Calu3 (cell line): Measurements from ENCODE around the gene PRKX. TPM values are rescaled to one million over a fixed set of nuclear protein-coding genes. Genes with fewer than 3 reads are reported as not detected.
"Not testable (repeated sequence)": the region's sequence is repeated elsewhere in the genome, so short reads cannot be mapped to it uniquely, and the experiment has no call there.

Source experiments
- BruUV-seq: library from RNA; stranded (reverse); fragments of 400-500 nt; replicated peaks from 2 replicates; lab custom pipeline; 2021; lab: Mats Ljungman, UMichigan
- CTCF ChIA-PET: fragments of 300-600 bp; sonication (Branson Sonifier 250); formaldehyde crosslinking; loops from one replicate; lab custom pipeline; 2022; ENCODE audit warnings: antibody characterized with exemption; lab: Charles Lee
- DNase-seq: peaks from one replicate; pipeline ENCODE4 v3.0.0; 2022
- H3K27ac Mint-ChIP-seq: one replicate; pipeline ENCODE4 v1.8.0; 2022; ENCODE audit warnings: mixed read lengths; ENCODE audit not compliant: unreplicated experiment
- H3K27me3 Mint-ChIP-seq: one replicate; pipeline ENCODE4 v1.8.0; 2022; ENCODE audit warnings: mixed read lengths; ENCODE audit not compliant: unreplicated experiment
- H3K36me3 Mint-ChIP-seq: one replicate; pipeline ENCODE4 v1.8.0; 2022; ENCODE audit warnings: mild to moderate bottlenecking, moderate library complexity, mixed read lengths; ENCODE audit not compliant: insufficient read depth, unreplicated experiment
- H3K4me1 Mint-ChIP-seq: one replicate; pipeline ENCODE4 v1.8.0; 2022; ENCODE audit warnings: mild to moderate bottlenecking, low read depth, mixed read lengths; ENCODE audit not compliant: unreplicated experiment
- H3K4me3 Mint-ChIP-seq: one replicate; pipeline ENCODE4 v1.8.0; 2022; ENCODE audit warnings: mild to moderate bottlenecking, low read depth, moderate library complexity, mixed read lengths; ENCODE audit not compliant: unreplicated experiment
- H3K9me3 Mint-ChIP-seq: one replicate; pipeline ENCODE4 v1.8.0; 2022; ENCODE audit warnings: low read depth, mixed read lengths; ENCODE audit not compliant: unreplicated experiment
- intact Hi-C: fragments of 100-400 bp; cut with micrococcal nuclease; formaldehyde crosslinking; loops from one replicate; pipeline ENCODE4 v1.10.0; 2022; ENCODE audit not compliant: unreplicated experiment
- total RNA-seq: library from RNA; stranded (reverse); gene quantifications from 2 replicates; pipeline ENCODE4 v1.2.3, GENCODE V29; 2022
- TF ChIP-seq, protein P1 (sequence below): fragments of 200-600 bp; IDR thresholded peaks from one replicate; pipeline ENCODE4 v1.8.0; 2022; ENCODE audit warnings: antibody characterized with exemption; ENCODE audit not compliant: unreplicated experiment

Gene PRKX
- total RNA-seq, 1 experiment from 2014 or later = 25.7 TPM

DNA sequence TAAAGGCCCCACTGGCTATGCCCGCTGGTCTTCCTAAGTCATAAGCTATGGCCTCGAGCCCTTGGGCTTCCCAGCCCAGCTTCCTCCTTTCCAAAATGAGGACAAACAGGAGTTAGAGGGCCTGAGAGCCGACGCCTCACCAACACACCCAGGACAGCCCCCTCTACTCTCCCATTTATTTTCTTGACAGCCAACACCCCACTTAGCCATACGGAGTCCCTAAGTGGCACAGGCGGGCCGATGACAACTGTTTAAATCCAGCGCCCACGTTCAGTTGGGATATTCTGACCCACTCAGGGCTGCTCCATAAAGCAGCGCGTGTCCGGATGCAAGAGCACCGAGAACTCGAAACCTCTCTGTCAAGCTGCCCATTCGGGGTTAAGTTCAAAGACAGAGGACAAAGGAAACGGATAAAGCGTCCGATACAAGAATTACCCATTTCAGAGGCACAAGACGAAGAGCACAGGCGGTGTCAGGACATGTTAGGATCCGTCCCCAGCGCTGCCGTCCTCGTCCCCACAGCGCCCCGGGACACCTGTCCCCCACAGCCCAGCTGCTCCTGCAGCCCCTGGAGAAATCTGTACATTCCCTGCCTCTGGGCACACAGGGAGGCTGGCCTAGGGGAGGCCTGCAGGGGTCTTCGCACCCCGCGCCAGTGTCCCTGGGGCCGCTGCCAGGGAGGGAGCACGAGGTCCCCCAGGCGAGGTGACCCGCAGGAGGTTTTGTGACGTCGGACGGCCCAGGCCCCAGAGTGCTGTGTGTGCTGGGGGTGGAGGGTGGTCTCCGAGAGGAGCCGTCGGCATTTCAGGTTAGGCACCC lies 1.2 kb downstream of the PRKX start:
- Mint-ChIP-seq H3K27ac (peak overlapping the region; percentile 59), H3K4me3 (peak overlapping the region; percentile 79), H3K36me3 (peaks cover 16% of the 10 kb centered on the region), H3K9me3 (no peaks in the 10 kb centered on the region), H3K27me3 (no peaks in the 10 kb centered on the region), H3K4me1 (peaks cover 13% of the 10 kb centered on the region)
- CTCF ChIA-PET = interaction anchor here (0.9 kb wide), 1 partner anchor 15 kb away, joined by 3 read pairs; no protein-coding TSS in a partner anchor
- DNase-seq = peak; percentile 5
- TF ChIP-seq, protein P1, sequence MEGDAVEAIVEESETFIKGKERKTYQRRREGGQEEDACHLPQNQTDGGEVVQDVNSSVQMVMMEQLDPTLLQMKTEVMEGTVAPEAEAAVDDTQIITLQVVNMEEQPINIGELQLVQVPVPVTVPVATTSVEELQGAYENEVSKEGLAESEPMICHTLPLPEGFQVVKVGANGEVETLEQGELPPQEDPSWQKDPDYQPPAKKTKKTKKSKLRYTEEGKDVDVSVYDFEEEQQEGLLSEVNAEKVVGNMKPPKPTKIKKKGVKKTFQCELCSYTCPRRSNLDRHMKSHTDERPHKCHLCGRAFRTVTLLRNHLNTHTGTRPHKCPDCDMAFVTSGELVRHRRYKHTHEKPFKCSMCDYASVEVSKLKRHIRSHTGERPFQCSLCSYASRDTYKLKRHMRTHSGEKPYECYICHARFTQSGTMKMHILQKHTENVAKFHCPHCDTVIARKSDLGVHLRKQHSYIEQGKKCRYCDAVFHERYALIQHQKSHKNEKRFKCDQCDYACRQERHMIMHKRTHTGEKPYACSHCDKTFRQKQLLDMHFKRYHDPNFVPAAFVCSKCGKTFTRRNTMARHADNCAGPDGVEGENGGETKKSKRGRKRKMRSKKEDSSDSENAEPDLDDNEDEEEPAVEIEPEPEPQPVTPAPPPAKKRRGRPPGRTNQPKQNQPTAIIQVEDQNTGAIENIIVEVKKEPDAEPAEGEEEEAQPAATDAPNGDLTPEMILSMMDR = no peak
- TSS peak; percentile 21 for BruUV-seq
- intact Hi-C loops = no loop called here

DNA sequence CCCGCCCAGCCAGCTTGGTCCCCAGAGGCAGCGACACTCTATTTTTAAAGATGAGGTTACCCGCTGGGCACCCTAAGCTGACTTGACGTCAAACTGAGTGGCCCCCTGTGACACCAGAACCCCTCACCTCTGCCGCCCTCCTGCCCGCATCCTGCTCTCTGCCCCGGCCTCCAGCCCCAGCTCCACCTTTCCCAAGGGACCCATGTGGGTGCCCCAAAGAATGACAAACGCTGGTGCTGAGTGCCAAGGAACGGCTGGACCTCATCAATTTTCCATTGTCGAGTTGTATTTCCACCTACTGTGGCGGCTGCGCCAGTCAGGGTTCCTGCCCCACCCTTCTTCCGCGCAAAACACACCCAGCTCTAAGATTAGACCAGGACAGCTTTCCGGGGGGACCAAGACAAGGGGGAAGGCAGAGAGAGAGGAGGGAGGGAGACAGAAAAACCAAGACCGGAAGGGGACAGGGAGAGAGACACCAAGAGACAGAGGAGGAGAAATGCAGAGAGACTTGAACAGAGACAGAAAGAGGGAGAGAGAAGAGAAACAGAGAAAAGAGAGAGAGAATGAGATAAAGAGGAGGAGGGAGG lies 2.0 kb downstream of the PRKX start:
- H3K36me3 Mint-ChIP-seq = peaks cover 16% of the 10 kb centered on the region
- peak overlapping the region; percentile 79 for H3K4me3 Mint-ChIP-seq
- BruUV-seq = no TSS peak
- H3K9me3 Mint-ChIP-seq = no peaks in the 10 kb centered on the region
- TF ChIP-seq, protein P1 = no peak
- intact Hi-C loops = no loop called here
- CTCF ChIA-PET = interaction anchor here (0.9 kb wide), 1 partner anchor 14 kb away, joined by 3 read pairs; no protein-coding TSS in a partner anchor
- DNase-seq = no peak
- H3K4me1 Mint-ChIP-seq = peaks cover 13% of the 10 kb centered on the region
- H3K27ac Mint-ChIP-seq = peak overlapping the region; percentile 59
- H3K27me3 Mint-ChIP-seq = no peaks in the 10 kb centered on the region

DNA sequence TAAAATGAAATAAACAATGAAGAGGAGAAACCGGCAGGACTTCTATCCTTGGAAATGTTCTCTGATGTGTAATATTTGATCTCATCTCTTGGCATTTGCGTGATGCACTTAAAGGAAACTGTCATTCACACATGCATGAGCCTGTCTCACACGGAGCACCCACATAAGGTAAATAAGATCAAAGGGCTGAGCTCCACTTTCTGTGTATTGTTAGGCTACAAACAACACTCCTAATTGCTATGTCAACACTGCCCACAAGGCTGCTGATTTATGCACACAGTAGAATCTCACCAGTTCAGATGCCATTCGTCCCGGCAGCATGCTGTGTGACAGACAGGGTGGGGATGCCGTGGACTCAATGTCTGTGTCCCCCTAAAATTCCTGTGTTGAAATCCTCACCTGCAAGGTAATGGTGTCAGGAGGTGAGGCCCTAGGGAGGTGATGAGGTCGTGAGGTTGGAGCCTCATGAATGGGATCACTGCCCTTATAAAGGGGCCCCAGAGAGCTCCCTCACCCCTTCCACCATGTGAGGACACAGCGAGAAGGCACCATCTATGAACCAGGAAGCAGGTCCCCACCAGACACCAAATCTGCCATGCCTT lies 5.7 kb downstream of the PRKX start:
- intact Hi-C loops, H3K36me3 Mint-ChIP-seq, H3K4me3 Mint-ChIP-seq, BruUV-seq, H3K27ac Mint-ChIP-seq, H3K9me3 Mint-ChIP-seq, DNase-seq, CTCF ChIA-PET, H3K27me3 Mint-ChIP-seq: not testable (repeated sequence)
- H3K4me1 Mint-ChIP-seq = peaks cover 13% of the 10 kb centered on the region

DNA sequence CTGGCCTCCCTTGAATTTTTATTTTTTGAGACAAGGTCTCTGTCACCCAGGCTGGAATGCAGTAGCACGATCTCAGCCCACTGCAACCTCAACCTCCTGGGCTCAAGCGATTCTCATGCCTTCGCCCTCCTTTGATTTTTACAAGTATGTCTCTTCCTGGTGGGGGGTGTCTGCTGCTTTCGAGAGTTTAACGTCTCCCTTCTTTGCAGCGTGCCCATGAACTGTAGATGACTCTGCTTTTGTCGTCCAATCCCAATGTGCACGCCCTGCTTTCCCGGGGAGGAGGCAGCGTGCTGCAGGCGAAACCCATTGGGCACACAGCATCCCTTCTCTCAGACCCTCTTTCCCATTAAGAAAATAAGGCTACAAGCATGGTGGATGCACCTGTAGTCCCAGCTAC lies 7.0 kb downstream of the PRKX start:
- no peak overlapping the region for H3K27ac Mint-ChIP-seq
- H3K9me3 Mint-ChIP-seq = no peaks in the 10 kb centered on the region
- no peak overlapping the region for H3K4me3 Mint-ChIP-seq
- TF ChIP-seq, protein P1 = no peak
- H3K36me3 Mint-ChIP-seq = no peaks in the 10 kb centered on the region
- intact Hi-C loops = no loop called here
- CTCF ChIA-PET = no interaction called here
- no peaks in the 10 kb centered on the region for H3K27me3 Mint-ChIP-seq
- peaks cover 14% of the 10 kb centered on the region for H3K4me1 Mint-ChIP-seq
- DNase-seq = no peak
- BruUV-seq = no TSS peak

DNA sequence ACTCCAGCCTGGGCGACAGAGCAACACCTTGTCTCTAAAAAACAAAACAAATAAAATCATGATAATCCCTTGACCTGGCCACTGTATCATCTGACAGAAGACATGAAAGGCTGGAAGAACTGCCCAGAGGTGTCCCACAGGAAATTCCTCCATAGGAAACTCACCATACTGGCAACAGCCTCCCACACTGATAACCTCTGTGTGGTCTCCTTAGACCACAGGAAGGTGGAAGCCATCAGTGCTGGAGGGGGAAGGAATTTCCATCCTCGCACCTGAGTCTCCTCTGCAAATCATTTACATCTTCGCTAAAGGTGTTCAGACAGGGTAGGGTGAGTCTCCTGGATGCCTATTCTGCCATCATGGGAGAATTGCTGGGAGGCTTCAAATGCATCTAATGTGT lies 10.2 kb downstream of the PRKX start:
- H3K9me3 Mint-ChIP-seq, BruUV-seq, intact Hi-C loops, H3K4me3 Mint-ChIP-seq, H3K27me3 Mint-ChIP-seq, CTCF ChIA-PET, H3K27ac Mint-ChIP-seq, H3K36me3 Mint-ChIP-seq: not testable (repeated sequence)
- DNase-seq = peak; percentile 3
- peaks cover 25% of the 10 kb centered on the region for H3K4me1 Mint-ChIP-seq

DNA sequence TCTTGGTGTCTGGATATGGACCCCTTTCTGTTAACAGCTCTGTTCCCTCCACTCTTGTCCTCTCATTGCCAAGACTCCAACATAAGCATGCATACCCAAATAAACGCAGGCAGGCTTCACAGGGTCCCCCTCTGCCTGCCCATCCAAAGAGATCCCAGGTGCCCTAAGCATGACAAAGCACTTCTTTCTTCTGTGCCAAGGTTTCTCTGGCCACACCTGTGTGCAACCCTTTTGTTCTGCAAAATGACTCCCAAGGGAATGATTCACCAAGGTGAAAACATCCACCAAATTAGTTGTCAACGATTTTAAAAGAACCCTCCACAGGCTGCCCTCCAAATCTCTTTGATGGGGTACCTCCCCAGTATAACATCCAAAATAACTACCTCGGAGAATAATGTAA lies 11.4 kb downstream of the PRKX start:
- H3K36me3 Mint-ChIP-seq, CTCF ChIA-PET, DNase-seq: not testable (repeated sequence)

DNA sequence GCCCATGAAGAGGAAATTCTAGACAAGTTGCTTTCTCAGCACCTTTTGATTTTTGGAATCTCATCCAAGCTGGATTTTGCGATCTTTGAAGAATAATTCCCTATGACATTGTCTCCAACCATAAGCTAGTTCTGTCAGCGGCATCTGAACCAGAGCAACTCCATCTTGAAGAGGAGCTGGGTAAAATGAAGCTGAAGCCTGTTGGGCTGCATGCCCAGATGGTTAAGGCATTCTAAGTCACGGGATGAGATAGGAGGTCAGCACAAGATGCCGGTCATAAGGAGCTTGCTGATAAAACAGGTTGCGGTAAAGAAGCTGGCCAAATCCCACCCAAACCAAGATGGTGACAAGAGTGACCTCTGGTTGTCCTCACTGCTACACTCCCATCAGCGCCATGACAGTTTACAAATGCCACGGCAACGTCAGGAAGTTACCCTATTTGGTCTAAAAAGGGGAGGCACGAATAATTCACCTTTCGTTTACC lies 12.0 kb downstream of the PRKX start:
- H3K4me1 Mint-ChIP-seq = peaks cover 35% of the 10 kb centered on the region
- H3K4me3 Mint-ChIP-seq, intact Hi-C loops, H3K9me3 Mint-ChIP-seq, H3K36me3 Mint-ChIP-seq, BruUV-seq, DNase-seq, CTCF ChIA-PET, H3K27me3 Mint-ChIP-seq, H3K27ac Mint-ChIP-seq: not testable (repeated sequence)

More for the DNA sequence above, 11.4 kb downstream of the PRKX start:
- BruUV-seq, H3K9me3 Mint-ChIP-seq, H3K4me3 Mint-ChIP-seq, intact Hi-C loops, H3K27me3 Mint-ChIP-seq: not testable (repeated sequence)
- Mint-ChIP-seq H3K27ac (peak overlapping the region; percentile 11), H3K4me1 (peaks cover 35% of the 10 kb centered on the region)
